Loucy (cell line): ENCODE results near the gene NECTIN4.

Source experiments
- CTCF ChIP-seq: fragments of 200-600 bp; sonication (generic); conservative IDR thresholded peaks from 2 replicates; pipeline ENCODE4 v1.5.1; 2014; ENCODE audit warnings: mild to moderate bottlenecking, antibody characterized with exemption, low read length
- EZH2phosphoT487 ChIP-seq: fragments of 200-600 bp; IDR thresholded peaks from 2 replicates; pipeline ENCODE4 v1.6.1; 2018; ENCODE audit warnings: antibody characterized with exemption, mild to moderate bottlenecking, moderate library complexity, borderline replicate concordance

- TF ChIP-seq CTCF = no peak
- TF ChIP-seq EZH2phosphoT487 = no peak
Measured at GRCh38 chr1:161127649-161128048, 38.3 kb upstream of the NECTIN4 start.
